B cell (primary cell): Measurements from ENCODE around the gene GLI3. TPM values are rescaled to one million over a fixed set of nuclear protein-coding genes. Genes with fewer than 3 reads are reported as not detected.

Source experiments
- ATAC-seq: fragments of 200-7000 bp; cut with Tn5 transposase; one replicate; pipeline ENCODE4 v1.10.0; 2021; ENCODE audit warnings: low read depth, mild to moderate bottlenecking, moderate number of reproducible peaks, moderate library complexity
- CTCF ChIA-PET: fragments of 350-600 bp; sonication (Branson Sonifier 250); formaldehyde crosslinking; loops from one replicate; lab custom pipeline; 2021; ENCODE audit warnings: antibody characterized with exemption, inconsistent platforms; lab: Charles Lee
- POLR2A ChIA-PET: fragments of 350-600 bp; sonication (Branson Sonifier 250); formaldehyde crosslinking; loops from one replicate; lab custom pipeline; 2021; ENCODE audit warnings: antibody characterized with exemption; lab: Charles Lee
- DNase-seq: peaks from one replicate; pipeline ENCODE4 v3.0.0; 2013
- H2AFZ ChIP-seq: 2 replicates; pipeline ENCODE4 v1.6.1; 2012; ENCODE audit warnings: mild to moderate bottlenecking, low read depth, low read length; ENCODE audit not compliant: insufficient read depth, poor library complexity, severe bottlenecking
- H3K27ac ChIP-seq, 2 donors: 1 replicate in 1 of 2; 2 replicates in 1 of 2; pipeline ENCODE4 v1.5.1; 2012 to 2013; ENCODE audit warnings: low read length in 2 of 2, mild to moderate bottlenecking in 2 of 2, moderate library complexity in 1 of 2
- H3K27me3 ChIP-seq, 4 experiments: fragments of 200-600 bp in 1 of 4; sonication (generic) in 1 of 4; replicated peaks in 1 of 4; 1 replicate in 2 of 4; 2 replicates in 2 of 4; pipeline versions ENCODE4 v1.6.1 to v1.7.0; 2013 to 2016; ENCODE audit warnings: low read length in 3 of 4, mild to moderate bottlenecking in 2 of 4, mixed read lengths in 1 of 4, moderate library complexity in 1 of 4; ENCODE audit not compliant: insufficient read depth in 4 of 4, control insufficient read depth in 3 of 4; ENCODE audit errors: control extremely low read depth in 1 of 4
- H3K36me3 ChIP-seq, 2 experiments: replicated peaks in 1 of 2; 1 replicate in 1 of 2; 2 replicates in 1 of 2; pipeline versions ENCODE4 v1.6.1 to v1.7.1; 2013; ENCODE audit warnings: low read length in 1 of 2; ENCODE audit not compliant: insufficient read depth in 2 of 2, control insufficient read depth in 1 of 2; ENCODE audit errors: control extremely low read depth in 1 of 2, extremely low read depth in 1 of 2
- H3K4me1 ChIP-seq, 2 donors: fragments of 200-600 bp in 1 of 2; sonication (generic) in 1 of 2; 1 replicate in 1 of 2; 2 replicates in 1 of 2; pipeline versions ENCODE4 v1.5.1 to v1.6.1; 2013 to 2017; ENCODE audit warnings: low read length in 2 of 2; ENCODE audit not compliant: control insufficient read depth in 2 of 2, insufficient read depth in 2 of 2
- H3K4me2 ChIP-seq: replicated peaks from 2 replicates; pipeline ENCODE3; 2012; ENCODE audit warnings: mild to moderate bottlenecking, low read depth, low read length; ENCODE audit not compliant: poor library complexity, severe bottlenecking
- H3K4me3 ChIP-seq, 5 experiments: fragments of 200-600 bp in 1 of 5; sonication (generic) in 1 of 5; 1 replicate in 3 of 5; 2 replicates in 2 of 5; pipeline versions ENCODE4 v1.5.1 to v1.7.0; 2011 to 2016; ENCODE audit warnings: low read length in 4 of 5, mild to moderate bottlenecking in 4 of 5, low read depth in 2 of 5, control low read depth in 1 of 5, moderate library complexity in 1 of 5; ENCODE audit not compliant: insufficient read depth in 1 of 5; ENCODE audit errors: control extremely low read depth in 1 of 5, extremely low read depth in 1 of 5
- H3K79me2 ChIP-seq: fragments of 200-600 bp; sonication (generic); one replicate; pipeline ENCODE4 v1.6.0; 2016; ENCODE audit warnings: low read length; ENCODE audit not compliant: control insufficient read depth, insufficient read depth
- H3K9ac ChIP-seq: fragments of 200-600 bp; sonication (generic); 2 replicates; pipeline ENCODE4 v1.6.1; 2017; ENCODE audit warnings: mild to moderate bottlenecking, low read length, moderate library complexity
- H3K9me3 ChIP-seq, 3 donors: one replicate each; pipeline versions ENCODE4 v1.6.1 to v1.7.1; 2013; ENCODE audit warnings: low read length in 2 of 3; ENCODE audit not compliant: control insufficient read depth in 2 of 3, insufficient read depth in 1 of 3; ENCODE audit errors: control extremely low read depth in 1 of 3
- H4K20me1 ChIP-seq: 2 replicates; pipeline ENCODE4 v1.6.0; 2012; ENCODE audit warnings: mild to moderate bottlenecking, low read length; ENCODE audit not compliant: insufficient read depth, control insufficient read depth, poor library complexity, severe bottlenecking
- H3K27ac Mint-ChIP-seq: one replicate; pipeline ENCODE4 v1.8.0; 2021; ENCODE audit warnings: mixed read lengths
- H3K27me3 Mint-ChIP-seq: one replicate; pipeline ENCODE4 v1.8.0; 2021; ENCODE audit warnings: mixed read lengths
- H3K4me1 Mint-ChIP-seq: one replicate; pipeline ENCODE4 v1.8.0; 2021; ENCODE audit warnings: mixed read lengths
- H3K4me3 Mint-ChIP-seq: one replicate; pipeline ENCODE4 v1.8.0; 2021; ENCODE audit warnings: mixed read lengths
- H3K9me3 Mint-ChIP-seq: one replicate; pipeline ENCODE4 v1.8.0; 2022; ENCODE audit warnings: mixed read lengths; ENCODE audit not compliant: insufficient read depth
- EZH2 ChIP-seq: IDR thresholded peaks from 2 replicates; pipeline ENCODE4 v1.6.1; 2012; ENCODE audit warnings: borderline replicate concordance, low read depth, mild to moderate bottlenecking, moderate library complexity, low read length; ENCODE audit not compliant: insufficient read depth, poor library complexity, severe bottlenecking
- WGBS: methylation state at CpG from one replicate; pipeline ENCODE4 v1.1.5; 2013; ENCODE audit warnings: missing lambda C conversion rate; ENCODE audit not compliant: insufficient coverage; 5-methylcytosine and 5-hydroxymethylcytosine counted together
- intact Hi-C: fragments of 100-400 bp; cut with micrococcal nuclease; formaldehyde crosslinking; loops from one replicate; pipeline ENCODE4 v1.10.0; 2022
- polyA plus RNA-seq: library from polyadenylated mRNA; depleted of rRNA; stranded (reverse); fragments of >200 nt; gene quantifications from 2 replicates; pipeline ENCODE4 v1.2.3, GENCODE V29; 2012
- total RNA-seq, 2 donors: library from RNA; stranded (reverse); fragments of 120-200 nt in 1 of 2; gene quantifications; 1 replicate in 1 of 2; 2 replicates in 1 of 2; pipeline versions ENCODE4 v1.2.3 to v1.2.4, GENCODE V29; 2013 to 2022
- TF ChIP-seq, protein P1 (sequence below): fragments of 200-600 bp; IDR thresholded peaks from one replicate; pipeline ENCODE4 v1.8.0; 2022; ENCODE audit warnings: antibody characterized with exemption, mild to moderate bottlenecking

The GLI3 gene
- total and polyA plus RNA-seq, 2 donors (not counting 1 experiment from before 2014, with no cell fraction given) = not detected

DNA sequence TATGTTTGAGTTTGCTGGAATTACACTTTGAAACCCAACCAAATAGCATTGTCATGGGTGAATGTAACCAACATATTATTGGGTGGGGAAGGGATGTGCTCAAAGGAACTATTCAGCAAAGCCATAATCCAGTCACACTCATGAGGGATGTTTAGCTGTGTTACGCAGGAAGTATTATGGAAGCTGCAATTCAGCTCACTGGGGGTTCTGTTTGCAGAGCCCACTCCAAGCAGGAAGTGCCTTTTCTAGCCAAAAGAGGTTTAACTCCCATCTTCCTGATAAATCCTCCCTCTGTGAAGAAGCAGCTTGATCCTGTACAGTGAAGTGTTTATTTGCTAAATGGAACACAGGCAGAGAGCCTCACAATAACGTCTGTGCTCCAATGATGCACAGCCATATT, 172.5 kb downstream of the GLI3 start:
- no peak overlapping the region for H3K9ac ChIP-seq
- WGBS = 100% methylated on average over 1 of the region's 2 CpGs
- no peaks in the 10 kb centered on the region for H3K36me3 ChIP-seq
- H3K4me3 Mint-ChIP-seq = no peak overlapping the region
- H3K27ac Mint-ChIP-seq = no peak overlapping the region
- H3K4me1 ChIP-seq = no peaks in the 10 kb centered on the region
- H3K27me3 ChIP-seq = no peaks in the 10 kb centered on the region
- ChIA-PET CTCF (no interaction called here), POLR2A (no interaction called here)
- ATAC-seq (no peak), DNase-seq (no peak)
- H4K20me1 ChIP-seq = no peaks in the 10 kb centered on the region
- H3K79me2 ChIP-seq = no peaks in the 10 kb centered on the region
- no peaks in the 10 kb centered on the region for H3K9me3 Mint-ChIP-seq
- no peaks in the 10 kb centered on the region for H3K9me3 ChIP-seq
- H3K4me2 ChIP-seq = no peak overlapping the region
- H3K27me3 Mint-ChIP-seq = peaks cover 5% of the 10 kb centered on the region
- H3K27ac ChIP-seq = no peak overlapping the region
- no peak overlapping the region for H3K4me3 ChIP-seq
- no peak for TF ChIP-seq EZH2
- TF ChIP-seq, protein P1, sequence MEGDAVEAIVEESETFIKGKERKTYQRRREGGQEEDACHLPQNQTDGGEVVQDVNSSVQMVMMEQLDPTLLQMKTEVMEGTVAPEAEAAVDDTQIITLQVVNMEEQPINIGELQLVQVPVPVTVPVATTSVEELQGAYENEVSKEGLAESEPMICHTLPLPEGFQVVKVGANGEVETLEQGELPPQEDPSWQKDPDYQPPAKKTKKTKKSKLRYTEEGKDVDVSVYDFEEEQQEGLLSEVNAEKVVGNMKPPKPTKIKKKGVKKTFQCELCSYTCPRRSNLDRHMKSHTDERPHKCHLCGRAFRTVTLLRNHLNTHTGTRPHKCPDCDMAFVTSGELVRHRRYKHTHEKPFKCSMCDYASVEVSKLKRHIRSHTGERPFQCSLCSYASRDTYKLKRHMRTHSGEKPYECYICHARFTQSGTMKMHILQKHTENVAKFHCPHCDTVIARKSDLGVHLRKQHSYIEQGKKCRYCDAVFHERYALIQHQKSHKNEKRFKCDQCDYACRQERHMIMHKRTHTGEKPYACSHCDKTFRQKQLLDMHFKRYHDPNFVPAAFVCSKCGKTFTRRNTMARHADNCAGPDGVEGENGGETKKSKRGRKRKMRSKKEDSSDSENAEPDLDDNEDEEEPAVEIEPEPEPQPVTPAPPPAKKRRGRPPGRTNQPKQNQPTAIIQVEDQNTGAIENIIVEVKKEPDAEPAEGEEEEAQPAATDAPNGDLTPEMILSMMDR = no peak
- H3K4me1 Mint-ChIP-seq = no peaks in the 10 kb centered on the region
- intact Hi-C loops = no loop called here
- no peak overlapping the region for H2AFZ ChIP-seq

DNA sequence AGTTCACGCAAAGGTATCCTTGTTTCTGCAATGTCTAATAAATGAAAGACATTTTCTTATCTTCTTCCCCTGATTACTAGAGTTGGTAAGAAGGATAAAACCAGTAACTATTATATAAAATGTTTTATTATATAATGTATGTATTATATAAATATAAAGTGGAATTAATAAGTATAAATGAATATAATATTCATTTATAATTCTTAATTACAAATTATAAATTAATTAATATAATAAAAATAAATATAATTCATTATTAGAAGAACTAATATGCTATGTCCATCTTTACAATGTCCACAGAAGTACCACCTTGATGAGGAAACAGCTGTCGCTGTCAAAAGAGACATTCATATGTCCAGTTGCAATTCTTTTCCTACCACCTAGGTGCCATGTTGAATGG, 177.7 kb downstream of the GLI3 start:
- ChIA-PET CTCF (no interaction called here), POLR2A (no interaction called here)
- Histone ChIP-seq H3K27me3 (no peaks in the 10 kb centered on the region), H3K27ac (no peak overlapping the region), H2AFZ (no peak overlapping the region), H4K20me1 (no peaks in the 10 kb centered on the region), H3K36me3 (no peaks in the 10 kb centered on the region), H3K9ac (no peak overlapping the region), H3K9me3 (peaks cover 0 to 3% (median 0%) of the 10 kb centered on the region in 3 donors), H3K4me3 (no peak overlapping the region), H3K79me2 (no peaks in the 10 kb centered on the region), H3K4me1 (no peaks in the 10 kb centered on the region), H3K4me2 (no peak overlapping the region)
- H3K27ac Mint-ChIP-seq = no peak overlapping the region
- no CpG with 5 or more reads among the region's 2 CpGs for WGBS
- TF ChIP-seq, protein P1 = no peak
- no peak for TF ChIP-seq EZH2
- DNase-seq = no peak
- intact Hi-C loops = no loop called here
- no peaks in the 10 kb centered on the region for H3K9me3 Mint-ChIP-seq
- H3K27me3 Mint-ChIP-seq = peaks cover 5% of the 10 kb centered on the region
- no peak overlapping the region for H3K4me3 Mint-ChIP-seq
- H3K4me1 Mint-ChIP-seq = no peaks in the 10 kb centered on the region
- ATAC-seq = no peak
